DND-41 (cell line): ENCODE results near the gene LAGE3.

Source experiments
- ATAC-seq: fragments of 200-7000 bp; cut with Tn5 transposase; 3 replicates; pipeline ENCODE4 v1.9.1; 2021; ENCODE audit warnings: low read depth; ENCODE audit not compliant: insufficient read depth
- DNase-seq: peaks from one replicate; pipeline ENCODE4 v3.0.0-alpha.2; 2020
- H2AFZ ChIP-seq: 2 replicates; pipeline ENCODE4 v1.6.0; 2012; ENCODE audit warnings: low read depth, low read length
- H3K27ac ChIP-seq: 2 replicates; pipeline ENCODE4 v1.5.1; 2012; ENCODE audit warnings: low read length, inconsistent platforms
- H3K27me3 ChIP-seq: fragments of 200-600 bp; sonication (generic); 2 replicates; pipeline ENCODE4 v1.6.0; 2012; ENCODE audit warnings: low read length, mild to moderate bottlenecking, inconsistent platforms; ENCODE audit not compliant: insufficient read depth, poor library complexity
- H3K36me3 ChIP-seq: 2 replicates; pipeline ENCODE4 v1.5.1; 2012; ENCODE audit warnings: low read length, inconsistent platforms; ENCODE audit not compliant: insufficient read depth
- H3K4me1 ChIP-seq: 2 replicates; pipeline ENCODE4 v1.5.1; 2012; ENCODE audit warnings: mild to moderate bottlenecking, low read length; ENCODE audit not compliant: insufficient read depth
- H3K4me2 ChIP-seq: 2 replicates; pipeline ENCODE4 v1.6.0; 2012; ENCODE audit warnings: mild to moderate bottlenecking, moderate library complexity, low read length, inconsistent platforms; ENCODE audit not compliant: insufficient read depth
- H3K4me3 ChIP-seq, 2 experiments: fragments of 200-600 bp in 1 of 2; shearing (Covaris generic) in 1 of 2; 2 replicates each; pipeline ENCODE4 v1.5.1; 2012 to 2016; ENCODE audit warnings: inconsistent platforms in 2 of 2, low read length in 2 of 2, mild to moderate bottlenecking in 2 of 2, low read depth in 1 of 2, moderate library complexity in 1 of 2
- H3K79me2 ChIP-seq: 2 replicates; pipeline ENCODE4 v1.6.0; 2012; ENCODE audit warnings: low read length, inconsistent platforms; ENCODE audit not compliant: insufficient read depth
- H3K9ac ChIP-seq: 2 replicates; pipeline ENCODE4 v1.6.0; 2012; ENCODE audit warnings: low read depth, mild to moderate bottlenecking, inconsistent platforms, low read length, moderate library complexity
- H3K9me3 ChIP-seq: 2 replicates; pipeline ENCODE4 v1.5.1; 2012; ENCODE audit warnings: low read length, moderate library complexity, mild to moderate bottlenecking, inconsistent platforms; ENCODE audit not compliant: insufficient read depth, severe bottlenecking
- H4K20me1 ChIP-seq: 2 replicates; pipeline ENCODE4 v1.6.0; 2012; ENCODE audit warnings: low read length; ENCODE audit not compliant: insufficient read depth
- EZH2 ChIP-seq: IDR thresholded peaks from 3 replicates; pipeline ENCODE4 v1.6.1; 2012; ENCODE audit warnings: borderline replicate concordance, low read depth, mild to moderate bottlenecking, moderate library complexity, low read length, inconsistent platforms; ENCODE audit not compliant: severe bottlenecking
- TF ChIP-seq, protein P1 (sequence below): IDR thresholded peaks from 2 replicates; pipeline ENCODE4 v1.5.1; 2012; ENCODE audit warnings: borderline replicate concordance, low read length, moderate library complexity, mild to moderate bottlenecking; ENCODE audit not compliant: poor library complexity, severe bottlenecking; ENCODE audit errors: extremely low read depth

LAGE3 gene

DNA sequence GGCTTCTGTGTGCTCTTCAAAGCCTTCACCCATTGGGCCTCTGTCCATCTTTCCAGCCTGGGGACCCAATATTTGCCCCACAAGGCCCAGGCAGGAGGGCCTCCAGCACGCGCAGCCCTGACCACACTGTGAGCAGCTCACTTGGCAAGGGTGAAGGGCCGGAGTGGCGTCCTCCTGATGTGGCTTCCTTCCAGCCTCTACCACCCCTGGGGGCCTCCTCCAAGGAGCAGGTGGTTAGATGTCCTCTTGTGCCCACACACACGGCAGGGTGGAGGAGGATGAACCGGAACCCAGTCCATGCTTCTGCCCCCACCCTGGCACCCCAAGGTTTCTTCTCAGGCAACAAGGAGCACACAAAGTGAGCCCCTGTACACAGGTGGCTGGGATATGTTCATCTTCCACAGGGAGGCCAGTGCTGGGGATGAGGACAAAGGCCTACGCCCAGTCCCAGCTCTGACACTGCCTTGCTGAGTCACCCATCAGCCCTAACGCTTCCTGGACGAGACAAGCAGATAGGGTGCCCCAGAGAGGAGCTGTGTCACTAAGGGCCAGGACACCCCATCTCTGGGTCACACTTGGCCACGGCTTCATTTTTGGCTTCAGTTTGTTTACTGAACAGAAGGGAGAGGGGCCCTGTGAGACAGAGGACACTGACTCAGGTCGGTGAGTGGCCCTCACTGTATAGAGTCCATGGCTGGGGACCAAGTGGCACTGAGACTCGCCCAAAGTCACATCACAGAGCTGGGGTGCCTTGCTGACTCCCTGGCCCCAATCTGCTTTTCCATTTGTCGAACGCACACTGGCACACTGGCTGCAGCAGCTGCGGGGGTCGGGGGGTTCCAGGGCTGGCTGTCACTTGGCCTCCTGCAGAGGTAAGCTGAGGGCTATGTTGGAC is 5.4 kb upstream of the LAGE3 start:
- peak overlapping the region; percentile 89 for H3K4me2 ChIP-seq
- H3K27me3 ChIP-seq: no peaks in the 10 kb centered on the region
- no peak overlapping the region for H2AFZ ChIP-seq
- no peak overlapping the region for H3K27ac ChIP-seq
- H3K9me3 ChIP-seq: no peaks in the 10 kb centered on the region
- peaks cover 23% of the 10 kb centered on the region for H3K79me2 ChIP-seq
- peak overlapping the region; percentile 73; the same call in 1 of the 2 replicates for H3K9ac ChIP-seq
- H3K4me3 ChIP-seq: peak overlapping the region in 1 of 2 experiments; percentile 24; a peak in 1 of 4 replicates
- DNase-seq (no peak), ATAC-seq (no peak)
- peaks cover 21% of the 10 kb centered on the region for H3K36me3 ChIP-seq
- H3K4me1 ChIP-seq: peaks cover 48% of the 10 kb centered on the region
- TF ChIP-seq, protein P1, sequence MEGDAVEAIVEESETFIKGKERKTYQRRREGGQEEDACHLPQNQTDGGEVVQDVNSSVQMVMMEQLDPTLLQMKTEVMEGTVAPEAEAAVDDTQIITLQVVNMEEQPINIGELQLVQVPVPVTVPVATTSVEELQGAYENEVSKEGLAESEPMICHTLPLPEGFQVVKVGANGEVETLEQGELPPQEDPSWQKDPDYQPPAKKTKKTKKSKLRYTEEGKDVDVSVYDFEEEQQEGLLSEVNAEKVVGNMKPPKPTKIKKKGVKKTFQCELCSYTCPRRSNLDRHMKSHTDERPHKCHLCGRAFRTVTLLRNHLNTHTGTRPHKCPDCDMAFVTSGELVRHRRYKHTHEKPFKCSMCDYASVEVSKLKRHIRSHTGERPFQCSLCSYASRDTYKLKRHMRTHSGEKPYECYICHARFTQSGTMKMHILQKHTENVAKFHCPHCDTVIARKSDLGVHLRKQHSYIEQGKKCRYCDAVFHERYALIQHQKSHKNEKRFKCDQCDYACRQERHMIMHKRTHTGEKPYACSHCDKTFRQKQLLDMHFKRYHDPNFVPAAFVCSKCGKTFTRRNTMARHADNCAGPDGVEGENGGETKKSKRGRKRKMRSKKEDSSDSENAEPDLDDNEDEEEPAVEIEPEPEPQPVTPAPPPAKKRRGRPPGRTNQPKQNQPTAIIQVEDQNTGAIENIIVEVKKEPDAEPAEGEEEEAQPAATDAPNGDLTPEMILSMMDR: no peak
- TF ChIP-seq EZH2: no peak
- H4K20me1 ChIP-seq: peaks cover 17% of the 10 kb centered on the region

DNA sequence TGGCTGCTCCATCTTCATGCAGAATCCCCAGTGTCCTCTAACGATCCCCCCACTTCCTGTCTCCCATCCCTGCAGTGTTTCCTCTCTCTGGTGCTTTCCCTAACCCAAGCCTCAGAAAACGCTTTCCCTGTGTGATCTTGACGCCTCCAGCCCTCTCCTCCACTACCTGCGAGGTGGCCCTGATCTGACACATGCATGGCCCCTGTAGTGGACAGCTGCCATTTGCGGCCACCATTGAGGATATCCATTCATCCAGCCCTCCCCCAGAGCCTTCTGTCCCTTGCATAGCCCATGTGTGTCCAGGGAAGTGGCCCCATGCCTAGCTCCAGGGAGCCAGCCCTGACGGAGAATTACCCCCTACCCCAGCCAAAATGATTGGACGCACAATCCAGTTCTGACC is 4.2 kb upstream of the LAGE3 start:
- Histone ChIP-seq H3K4me2 (no peak overlapping the region; the same call in 1 of the 2 replicates), H3K9ac (no peak overlapping the region), H2AFZ (no peak overlapping the region), H4K20me1 (peaks cover 17% of the 10 kb centered on the region), H3K27ac (no peak overlapping the region), H3K79me2 (peaks cover 20% of the 10 kb centered on the region), H3K27me3 (no peaks in the 10 kb centered on the region), H3K9me3 (no peaks in the 10 kb centered on the region), H3K4me1 (peaks cover 41% of the 10 kb centered on the region), H3K36me3 (peaks cover 21% of the 10 kb centered on the region), H3K4me3 (no peak overlapping the region)
- ATAC-seq: no peak
- no peak for TF ChIP-seq EZH2
- TF ChIP-seq, protein P1: no peak
- DNase-seq: no peak

DNA sequence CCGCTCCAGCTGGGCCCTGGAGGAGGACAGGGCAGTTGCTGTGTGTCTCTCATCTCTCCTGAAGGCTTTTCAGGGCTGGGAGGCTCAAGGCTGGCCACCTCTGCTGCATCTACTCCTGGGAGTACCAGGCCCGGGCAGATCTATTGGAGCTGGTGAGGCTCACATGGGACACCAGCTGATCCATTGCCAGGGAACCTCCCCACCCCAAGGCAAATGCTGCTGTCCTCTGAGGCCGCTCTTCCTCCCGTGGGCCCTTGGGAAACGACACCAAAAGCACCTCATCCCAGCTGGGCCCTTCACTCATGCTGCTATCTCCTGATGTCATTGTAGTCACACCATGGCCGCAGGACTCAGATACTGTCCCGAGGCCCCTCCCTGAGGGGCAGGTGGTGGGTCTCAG is 3.7 kb upstream of the LAGE3 start:
- H3K36me3 ChIP-seq: peaks cover 21% of the 10 kb centered on the region
- peaks cover 26% of the 10 kb centered on the region for H3K79me2 ChIP-seq
- H2AFZ ChIP-seq: no peak overlapping the region
- H3K27me3 ChIP-seq: no peaks in the 10 kb centered on the region
- H3K4me2 ChIP-seq: no peak overlapping the region
- no peaks in the 10 kb centered on the region for H3K9me3 ChIP-seq
- H4K20me1 ChIP-seq: peaks cover 17% of the 10 kb centered on the region
- no peak overlapping the region for H3K9ac ChIP-seq
- H3K27ac ChIP-seq: no peak overlapping the region
- H3K4me3 ChIP-seq: no peak overlapping the region
- no peak for TF ChIP-seq EZH2
- TF ChIP-seq, protein P1: no peak
- DNase-seq (no peak), ATAC-seq (no peak)
- peaks cover 45% of the 10 kb centered on the region for H3K4me1 ChIP-seq
